ENCODE data around the gene MCC.
"Not testable (repeated sequence)": the region's sequence is repeated elsewhere in the genome, so short reads cannot be mapped to it uniquely, and the experiment has no call there.

MCC gene

GRCh38 chr5:113081091-113081839 is 407.0 kb downstream of the MCC start:
- DNase-seq (ENCODE audit: low spot score): no peak

- not testable (repeated sequence) for DNase-seq (ENCODE audit: low spot score)
Measured at GRCh38 chr5:113076649-113077048, 411.6 kb downstream of the MCC start.

DNA sequence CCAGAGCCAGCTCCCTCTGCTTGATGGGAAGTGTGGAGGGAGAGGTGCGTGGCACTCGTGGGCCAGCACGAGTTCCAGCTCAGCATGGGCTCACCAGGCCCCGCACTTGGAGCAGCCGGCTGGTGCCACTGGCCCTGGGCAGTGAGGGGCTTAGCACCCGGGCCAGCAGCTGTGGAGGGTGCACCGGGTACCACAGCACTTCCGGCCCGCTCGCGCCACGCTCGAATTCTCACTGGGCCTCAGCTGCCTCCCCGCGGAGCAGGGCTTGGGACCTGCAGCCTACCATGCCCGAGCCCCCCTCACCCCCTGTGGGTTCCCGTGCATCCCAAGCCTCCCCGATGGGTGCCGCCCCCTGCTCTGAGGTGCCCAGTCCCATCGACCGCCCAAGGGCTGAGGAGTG is 413.2 kb downstream of the MCC start:
- no peak for DNase-seq (ENCODE audit: low spot score)

DNA sequence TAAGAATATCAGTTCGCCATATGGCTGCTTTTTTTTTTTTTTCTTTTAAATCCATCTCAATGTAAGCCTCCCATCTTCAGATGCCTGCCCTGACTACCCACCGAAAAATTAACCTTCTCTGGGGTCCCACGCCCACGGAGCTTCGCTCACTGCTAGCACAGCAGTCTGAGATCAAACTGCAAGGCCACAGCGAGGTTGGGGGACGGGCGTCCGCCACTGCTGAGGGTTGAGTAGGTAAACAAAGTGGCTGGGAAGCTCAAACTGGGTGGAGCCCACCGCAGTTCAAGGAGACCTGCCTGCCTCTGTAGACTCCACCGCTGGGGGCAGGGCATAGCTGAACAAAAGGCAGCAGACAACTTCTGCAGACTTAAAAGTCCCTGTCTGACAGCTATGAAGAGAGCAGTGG is 414.6 kb downstream of the MCC start:
- not testable (repeated sequence) for DNase-seq (ENCODE audit: low spot score)

DNA sequence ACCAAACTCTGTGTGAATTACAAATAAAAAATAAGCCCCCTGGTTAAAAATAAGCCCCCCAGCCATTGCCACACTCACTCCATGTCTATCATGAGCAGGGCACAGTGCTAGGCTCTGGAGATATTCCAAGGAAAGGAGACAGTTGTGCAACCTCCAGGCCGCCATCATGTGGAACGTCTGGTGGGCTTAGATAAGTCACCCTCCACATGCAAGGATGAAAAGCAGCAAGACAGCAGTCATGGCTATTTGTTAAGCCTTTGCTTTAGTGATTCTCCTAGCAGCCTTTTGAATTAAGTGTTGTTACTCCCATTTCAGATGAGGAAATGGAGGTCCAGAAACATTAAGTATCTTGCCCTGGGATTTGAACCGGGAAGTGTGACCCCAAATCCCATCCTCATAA is 416.9 kb downstream of the MCC start:
- DNase-seq (ENCODE audit: low spot score): no peak

GRCh38 chr5:113070901-113071300 is 417.4 kb downstream of the MCC start:
- no peak for DNase-seq (ENCODE audit: low spot score)

DNA sequence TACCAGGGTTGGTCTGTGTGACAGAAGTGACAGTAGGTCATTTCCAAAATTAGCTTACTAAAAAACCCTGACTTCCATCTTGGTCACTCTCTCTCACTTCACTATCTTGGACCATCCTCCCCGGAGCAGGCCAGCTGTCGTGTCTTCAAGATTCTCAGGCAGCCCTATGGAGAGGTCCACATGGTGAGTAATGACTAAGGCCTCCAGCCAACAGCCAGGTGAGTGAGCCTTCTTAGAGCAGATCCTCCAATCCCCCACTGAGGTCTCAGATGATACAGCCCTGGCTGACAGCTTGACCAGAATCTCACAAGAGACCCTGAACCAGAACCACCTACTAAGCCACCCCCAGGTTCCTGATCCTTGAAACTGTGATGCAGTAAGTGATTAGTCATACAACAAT is 419.7 kb downstream of the MCC start:
- peak; percentile 27 for DNase-seq (ENCODE audit: low spot score)

- DNase-seq (ENCODE audit: low spot score): no peak
Measured at GRCh38 chr5:113067635-113068344, 420.5 kb downstream of the MCC start.

- no peak for DNase-seq (ENCODE audit: low spot score)
Measured at GRCh38 chr5:113065626-113066025, 422.6 kb downstream of the MCC start.

GRCh38 chr5:113064806-113065205 is 423.4 kb downstream of the MCC start:
- no peak for DNase-seq (ENCODE audit: low spot score)

- DNase-seq (ENCODE audit: low spot score): no peak
Measured at GRCh38 chr5:113063927-113064326, 424.3 kb downstream of the MCC start.

DNA sequence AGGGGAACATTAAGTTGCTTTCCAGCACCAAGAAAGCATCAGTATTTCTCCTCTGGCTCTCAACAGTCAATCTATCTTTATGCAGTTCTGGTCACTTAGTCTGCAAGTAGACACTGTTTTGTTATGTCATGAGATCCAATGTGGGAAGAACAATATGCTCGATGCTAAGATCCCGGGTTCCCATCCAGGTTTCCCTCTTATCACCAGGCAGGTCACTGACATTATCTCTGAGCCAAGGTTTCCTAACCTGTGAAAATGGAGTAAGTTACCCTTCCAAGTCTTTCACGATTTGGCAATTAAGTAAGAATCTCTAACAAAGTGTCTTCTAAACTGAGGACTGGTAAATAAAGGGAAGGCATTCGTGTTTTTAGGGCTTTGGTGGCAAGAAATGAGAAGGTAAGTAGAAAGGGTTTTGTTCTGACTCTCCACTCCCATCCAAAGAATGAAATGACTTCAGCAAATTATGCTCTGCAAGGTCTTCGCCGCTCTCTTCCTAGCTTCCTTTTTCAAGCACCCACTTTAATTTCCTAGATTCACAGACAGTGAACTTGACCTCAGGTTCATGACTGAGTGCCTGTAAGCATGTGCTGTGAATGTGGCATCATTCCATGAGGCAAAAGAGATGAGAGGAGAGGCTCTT is 425.3 kb downstream of the MCC start:
- no peak for DNase-seq (ENCODE audit: low spot score)

DNA sequence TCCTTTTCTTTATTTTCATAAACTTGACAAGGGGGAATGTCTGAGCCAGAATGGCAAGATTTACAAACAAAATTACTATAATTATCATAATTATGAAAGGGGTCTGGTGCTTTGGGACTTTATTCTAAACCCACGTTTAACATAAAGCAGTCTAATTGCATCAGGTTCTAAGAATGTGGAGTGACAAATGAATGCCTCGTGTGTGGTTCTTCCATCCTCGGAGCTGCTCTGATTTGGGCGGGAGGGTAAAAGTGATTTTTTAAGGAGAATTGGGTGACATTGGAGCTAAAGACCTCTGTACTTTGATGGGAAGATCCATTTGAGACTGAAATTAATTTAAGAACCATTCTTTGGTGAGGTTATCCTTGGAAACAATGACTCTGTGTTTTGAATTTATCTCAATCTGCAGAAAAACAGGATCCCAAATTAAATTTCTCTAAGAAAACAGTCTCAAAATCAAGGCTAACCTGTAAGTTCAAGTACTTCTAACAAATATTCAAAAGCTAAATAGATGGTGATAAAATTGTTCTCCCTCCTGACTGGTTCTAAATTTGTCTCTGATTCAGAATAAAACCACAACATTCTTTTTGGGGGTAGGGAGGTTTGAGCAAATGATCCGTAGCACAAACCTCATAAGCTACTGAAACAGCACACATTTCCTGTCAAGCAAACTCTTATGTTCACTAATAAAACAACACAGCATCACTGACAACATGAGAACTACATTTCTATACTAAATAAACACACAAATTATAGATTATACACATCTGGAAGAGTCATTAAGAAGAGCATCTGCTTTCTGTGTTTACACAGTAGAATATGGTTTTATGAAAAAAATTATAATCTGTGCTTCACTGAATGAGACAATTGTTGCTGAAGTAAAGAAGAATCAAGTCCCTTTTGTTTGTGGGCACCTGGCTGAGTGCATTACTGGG is 426.1 kb downstream of the MCC start:
- peak; percentile 70 for DNase-seq (ENCODE audit: low spot score)

DNA sequence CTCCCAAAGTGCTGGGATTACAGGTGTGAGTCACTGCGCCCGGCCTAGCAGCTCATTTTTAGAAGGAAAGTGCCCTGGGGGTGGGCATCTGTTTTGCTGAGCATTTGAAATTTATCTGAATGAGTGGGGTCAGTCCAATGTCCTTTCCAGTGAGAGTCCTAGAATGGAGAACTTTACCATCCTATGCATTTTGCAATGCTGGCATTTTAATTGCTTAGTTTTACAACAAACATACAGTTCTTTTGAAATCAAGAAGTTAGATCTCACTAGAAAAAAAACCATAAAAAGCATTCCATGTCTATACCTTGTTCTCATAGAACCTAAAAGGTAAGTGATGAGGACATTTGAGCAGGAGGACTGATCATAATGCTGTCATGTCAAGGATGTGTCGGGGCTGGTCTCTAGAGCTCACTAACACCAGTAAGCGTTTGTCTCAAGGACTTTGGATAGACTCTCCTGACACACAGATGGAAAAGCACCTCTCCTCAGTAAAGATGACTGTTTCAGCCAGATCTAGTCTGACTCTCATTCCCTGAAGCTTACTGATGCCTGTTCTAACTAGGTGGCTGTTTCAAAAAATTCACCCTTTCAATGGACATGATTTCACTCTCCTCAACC is 427.7 kb downstream of the MCC start:
- no peak for DNase-seq (ENCODE audit: low spot score)

DNA sequence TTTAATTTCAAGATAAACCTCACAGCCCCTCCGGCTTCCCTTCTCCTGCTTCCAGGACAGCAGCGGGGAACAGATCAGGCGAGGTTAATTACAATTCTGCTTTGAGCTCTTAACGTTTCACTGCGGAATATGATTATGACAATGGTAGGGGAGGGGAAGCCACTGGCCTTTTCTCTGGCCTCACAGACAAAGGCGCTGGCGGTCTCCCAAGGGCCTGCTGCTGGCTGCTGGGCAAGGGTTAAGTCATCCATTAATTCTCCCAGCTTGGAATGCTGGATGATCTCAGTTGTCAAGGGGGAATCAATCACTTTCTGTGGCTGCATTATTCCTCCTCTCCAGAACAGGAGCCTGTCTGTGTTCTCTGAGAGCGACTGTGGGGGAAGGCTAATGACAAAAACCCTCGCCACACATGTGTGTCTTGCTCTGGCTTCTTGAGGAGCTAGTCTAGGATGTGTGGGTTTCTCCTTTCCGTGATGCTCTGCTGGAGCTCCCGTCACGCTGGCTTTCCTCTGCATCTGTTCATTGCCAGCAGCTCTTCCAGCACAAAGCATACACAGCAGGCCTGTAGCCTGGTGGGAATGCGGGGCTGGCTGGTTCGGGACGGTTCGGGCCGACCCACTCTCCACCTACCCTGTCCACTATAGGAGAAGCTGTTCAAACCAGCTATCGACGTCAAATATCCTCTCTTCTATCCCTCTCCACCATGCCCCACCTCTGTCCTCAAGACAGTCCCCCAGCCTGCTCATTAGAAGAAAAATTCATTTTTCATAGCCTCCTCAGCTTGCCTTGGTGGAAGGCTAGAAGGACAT is 428.8 kb downstream of the MCC start:
- DNase-seq (ENCODE audit: low spot score): peak; percentile 80

DNA sequence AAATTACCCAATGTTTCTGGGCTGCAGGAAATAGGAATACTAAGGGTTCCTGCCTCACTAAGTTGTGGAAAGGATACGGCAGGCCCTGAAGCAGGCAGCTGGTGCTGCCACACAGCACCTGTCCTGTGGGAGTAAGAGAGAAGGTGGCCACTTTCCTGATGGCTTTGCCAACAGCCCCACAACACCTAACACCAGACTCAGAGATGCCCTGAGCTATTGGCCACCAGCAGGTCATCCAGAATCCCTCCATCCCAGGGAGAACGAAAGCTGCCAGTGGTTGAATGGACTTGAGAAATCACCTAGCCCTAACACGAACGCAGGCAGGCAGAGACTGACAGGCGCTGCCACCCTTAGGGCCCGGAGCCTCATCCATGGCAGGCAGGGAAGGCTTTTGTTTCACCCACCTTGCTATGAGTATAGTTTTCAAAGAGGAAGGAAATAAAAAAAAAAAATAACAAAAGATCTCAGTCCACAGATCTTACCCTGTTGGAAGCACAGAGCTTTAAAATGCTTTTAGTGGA is 429.5 kb downstream of the MCC start:
- DNase-seq (ENCODE audit: low spot score): no peak

DNA sequence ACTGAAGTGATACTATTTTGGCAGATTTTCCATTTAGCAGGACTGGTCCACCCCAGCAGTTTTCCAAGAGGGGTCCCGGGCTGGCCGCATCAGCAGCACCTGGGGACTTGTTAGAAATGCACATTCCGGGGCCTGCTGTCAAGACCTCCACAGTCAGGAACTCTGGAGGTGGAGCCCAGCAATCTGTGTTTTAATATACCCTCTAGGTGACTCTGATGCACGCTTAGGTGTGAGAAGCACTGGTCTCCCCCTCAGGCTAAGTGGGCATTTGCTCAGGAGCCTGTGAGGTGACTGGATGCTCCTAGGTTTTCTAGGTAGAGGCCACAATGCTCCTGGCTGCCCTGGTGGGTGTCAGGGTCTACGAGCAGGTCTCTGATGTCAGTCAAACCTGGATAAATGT is 430.0 kb downstream of the MCC start:
- no peak for DNase-seq (ENCODE audit: low spot score)

DNA sequence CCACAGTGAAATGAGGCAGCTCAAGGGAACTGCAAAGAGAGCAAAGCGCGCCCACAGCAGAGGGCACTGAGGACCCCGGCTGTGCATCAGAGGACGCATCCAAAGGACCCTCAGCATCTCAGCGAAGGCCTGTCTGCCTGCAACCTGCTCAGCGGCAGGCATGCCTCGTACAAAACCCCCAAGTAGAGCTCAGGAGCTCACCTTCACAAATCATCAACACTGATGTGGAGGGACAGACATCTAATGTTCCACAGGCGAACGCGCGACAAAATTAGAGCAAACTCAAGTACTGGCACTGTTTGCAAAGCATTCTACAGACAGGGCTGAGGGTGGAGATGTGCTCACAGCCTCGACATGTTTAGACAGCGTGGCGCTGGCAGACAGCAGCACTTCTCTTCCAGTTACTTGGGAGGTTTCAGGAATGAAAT is 430.7 kb downstream of the MCC start:
- DNase-seq (ENCODE audit: low spot score): no peak

- no peak for DNase-seq (ENCODE audit: low spot score)
Measured at GRCh38 chr5:113056988-113057387, 431.3 kb downstream of the MCC start.

GRCh38 chr5:113054899-113055298 is 433.4 kb downstream of the MCC start:
- no peak for DNase-seq (ENCODE audit: low spot score)

All from AG20443 (cell line).